ENCODE results near the gene PTTG1IP2. TPM values are rescaled to one million over a fixed set of nuclear protein-coding genes. Genes with fewer than 3 reads are reported as not detected.

PTTG1IP2 gene
- total and polyA plus RNA-seq, 9 of the 15 experiments (the other 6 are each of a cell fraction or from before 2014, with no cell fraction given), result not detected

DNA sequence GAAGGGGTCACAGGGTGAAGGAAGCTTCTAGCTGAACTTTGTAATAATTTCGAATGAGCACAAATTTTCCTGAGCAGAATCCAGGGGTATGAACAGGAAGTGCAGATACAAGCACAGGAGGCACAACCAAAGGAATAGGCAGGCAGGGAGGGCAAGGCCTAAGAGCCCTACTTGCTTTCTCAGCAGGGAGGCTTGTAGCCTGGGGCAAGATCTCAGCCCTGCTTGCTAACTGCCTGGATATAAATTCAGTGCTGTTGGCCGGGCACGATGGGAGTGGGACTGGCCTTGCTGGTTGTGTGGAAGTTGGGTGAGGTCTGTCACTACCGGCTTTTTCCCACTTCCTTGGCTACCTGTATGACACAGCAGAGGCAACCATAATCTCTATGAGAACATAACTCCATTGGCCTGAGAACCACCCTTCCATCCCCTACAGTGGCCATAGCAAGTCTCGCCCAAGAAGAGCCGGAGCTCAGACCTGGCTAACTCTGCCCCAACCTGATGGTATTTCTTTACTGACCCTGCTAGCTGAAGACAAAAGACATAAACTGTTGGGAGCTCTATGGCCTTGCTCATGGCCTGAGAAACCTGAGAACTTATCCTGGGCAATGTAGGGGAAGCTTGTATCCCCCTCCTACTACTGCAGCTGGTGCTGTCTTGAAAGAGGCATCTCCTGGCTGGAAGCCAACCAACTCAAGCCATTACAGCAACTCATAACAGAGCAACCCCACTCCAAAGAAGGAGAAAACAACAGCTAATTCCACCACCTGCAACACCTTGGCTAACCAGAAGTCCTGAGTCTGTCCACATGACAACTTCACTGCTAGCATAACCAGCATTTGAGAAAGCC lies 38.6 kb upstream of the PTTG1IP2 start:
- Histone ChIP-seq H3K9me3 (replicated peaks; ENCODE audit: control insufficient read depth, insufficient read depth, low read depth, low read length) (0 out of 2 replicates have a peak, but pooled peaks cover 2% of the 10 kb centered on the region), H3K4me2 (ENCODE audit: insufficient read depth, low read length) (no peak overlapping the region), H3K79me2 (ENCODE audit: control insufficient read depth, insufficient read depth, low read length) (no peaks in the 10 kb centered on the region), H3K27me3 (ENCODE audit: control insufficient read depth in 2 of 2, insufficient read depth in 2 of 2, low read length in 2 of 2) (no peaks in the 10 kb centered on the region; a peak in 1 of 5 replicates), H3K27ac (ENCODE audit: extremely low read depth, low read depth, low read length) (no peak overlapping the region), H4K20me1 (replicated peaks; ENCODE audit: control insufficient read depth, insufficient read depth, low read length) (no peaks in the 10 kb centered on the region), H3K4me1 (replicated peaks in 1 of 2; ENCODE audit: control insufficient read depth in 2 of 2, insufficient read depth in 2 of 2, low read length in 2 of 2) (no peaks in the 10 kb centered on the region), H2AFZ (ENCODE audit: low read depth, low read length) (no peak overlapping the region), H3K9ac (ENCODE audit: insufficient read depth in 1 of 2, low read depth in 2 of 2, low read length in 2 of 2) (no peak overlapping the region), H3K9me1 (ENCODE audit: control insufficient read depth, insufficient read depth, low read length) (no peaks in the 10 kb centered on the region), H3K36me3 (ENCODE audit: control insufficient read depth, insufficient read depth, low read length) (no peaks in the 10 kb centered on the region), H3K4me3 (no peak overlapping the region)
- CTCF ChIA-PET (ENCODE audit: low intra/inter-chr PET ratio), result no interaction called here
- FAIRE-seq, result no peak
- intact Hi-C loops (cut with micrococcal nuclease) (no loop called here), in situ Hi-C loops (cut with MboI) (loop anchor here (5.0 to 10.0 kb wide), 2 partner anchors 264 to 1886 kb away; no protein-coding TSS in a partner anchor)
- POLR2A ChIA-PET, result interaction anchor here (0.6 kb wide), 1 partner anchor 62 kb away, joined by 3 read pairs; no protein-coding TSS in a partner anchor
- TF ChIP-seq CAMTA2 (CRISPR knock-in tag; conservative IDR thresholded peaks at IDR 0.05) (no peak), NFIC (IDR thresholded peaks at IDR 0.05) (peak; percentile 28; the same call in 1 of the 2 replicates), CTBP1 (IDR thresholded peaks at IDR 0.05; ENCODE audit: borderline replicate concordance) (no peak)
- TF ChIP-seq, protein P1, sequence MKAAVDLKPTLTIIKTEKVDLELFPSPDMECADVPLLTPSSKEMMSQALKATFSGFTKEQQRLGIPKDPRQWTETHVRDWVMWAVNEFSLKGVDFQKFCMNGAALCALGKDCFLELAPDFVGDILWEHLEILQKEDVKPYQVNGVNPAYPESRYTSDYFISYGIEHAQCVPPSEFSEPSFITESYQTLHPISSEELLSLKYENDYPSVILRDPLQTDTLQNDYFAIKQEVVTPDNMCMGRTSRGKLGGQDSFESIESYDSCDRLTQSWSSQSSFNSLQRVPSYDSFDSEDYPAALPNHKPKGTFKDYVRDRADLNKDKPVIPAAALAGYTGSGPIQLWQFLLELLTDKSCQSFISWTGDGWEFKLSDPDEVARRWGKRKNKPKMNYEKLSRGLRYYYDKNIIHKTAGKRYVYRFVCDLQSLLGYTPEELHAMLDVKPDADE (conservative IDR thresholded peaks at IDR 0.05; ENCODE audit: control insufficient read depth, low read depth, low read length), result no peak
- no TSS peak for BruUV-seq (replicated peaks)
- WGBS (ENCODE audit: insufficient coverage, low coverage, missing lambda C conversion rate), result 0% methylated on average over 6 of the region's 6 CpGs
- no peak for ATAC-seq
- no peak for DNase-seq (ENCODE audit: extremely low read depth in 1 of 4, low spot score in 3 of 4)
